GM12891 (cell line): Measurements from ENCODE around the gene AGO4.

Experiments
- PAX5 ChIP-seq: IDR thresholded peaks from 2 replicates; pipeline ENCODE4 v1.6.1; 2011; ENCODE audit warnings: low read length, moderate library complexity, mild to moderate bottlenecking; ENCODE audit not compliant: insufficient read depth, severe bottlenecking
- POLR2A ChIP-seq: IDR thresholded peaks from 2 replicates; pipeline ENCODE4 v1.6.1; 2011; ENCODE audit warnings: low read depth, low read length, control low read depth
- POLR2AphosphoS5 ChIP-seq: IDR thresholded peaks from 2 replicates; pipeline ENCODE4 v1.6.1; 2011; ENCODE audit warnings: low read depth, low read length, control low read depth
- TAF1 ChIP-seq: IDR thresholded peaks from 2 replicates; pipeline ENCODE4 v1.6.1; 2011; ENCODE audit warnings: low read depth, low read length, control low read depth

DNA sequence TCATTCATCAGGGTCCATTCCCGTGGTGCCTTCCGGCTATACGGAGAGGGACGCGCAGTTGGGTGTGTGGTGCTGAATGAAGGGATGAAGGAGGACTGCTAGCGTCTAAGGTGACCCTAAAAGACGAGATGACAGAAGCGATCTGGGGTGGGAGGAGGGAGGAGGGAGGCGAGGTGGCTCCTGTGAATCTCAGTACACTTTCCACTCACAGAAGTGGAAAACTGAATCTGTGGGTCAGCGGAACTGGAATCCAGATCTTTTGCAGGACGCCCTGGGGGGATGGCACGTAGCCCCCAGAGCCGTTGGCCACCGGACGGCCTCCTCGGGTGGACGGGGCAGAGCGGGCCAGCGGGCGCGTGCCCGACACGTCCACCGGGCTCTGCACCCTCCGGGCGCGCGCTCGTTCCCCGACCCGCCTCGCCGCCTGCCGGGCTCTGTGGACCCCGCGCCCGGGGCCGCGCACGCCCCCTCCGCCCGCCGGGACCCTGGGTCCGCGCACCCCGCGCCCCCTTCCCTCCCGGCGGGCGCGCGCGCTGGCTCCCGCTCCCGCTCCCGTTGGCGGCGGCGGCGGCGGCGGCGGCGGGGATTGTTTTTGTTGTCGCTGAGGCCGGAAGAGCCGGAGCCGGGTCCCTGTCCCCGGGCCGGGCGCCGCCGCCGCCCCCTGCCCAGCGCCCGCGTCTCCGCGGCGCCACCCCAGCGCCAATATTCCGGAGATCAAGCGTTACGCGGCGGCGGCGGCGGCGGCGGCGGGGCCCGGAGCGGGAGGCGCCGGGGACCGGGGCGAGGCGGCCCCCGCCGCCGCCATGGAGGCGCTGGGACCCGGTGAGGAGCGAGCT lies at the start of gene AGO4:
- TF ChIP-seq POLR2A (no peak), POLR2AphosphoS5 (no peak), TAF1 (no peak), PAX5 (no peak)
